Keratinocyte (primary cell): ENCODE data around the gene PRKCE.

ENCODE experiments used
- EZH2 ChIP-seq: IDR thresholded peaks from one replicate; pipeline ENCODE4 v1.6.1; 2012; ENCODE audit warnings: inconsistent platforms, mild to moderate bottlenecking, low read length, moderate library complexity
- TF ChIP-seq, protein P1 (sequence below), 3 experiments: IDR thresholded peaks in 1 of 3; conservative IDR thresholded peaks in 1 of 3; optimal IDR thresholded peaks in 1 of 3; 2 replicates in 2 of 3; 3 replicates in 1 of 3; pipeline versions ENCODE3 to v1.5.1; 2011; ENCODE audit warnings: low read length in 3 of 3, mild to moderate bottlenecking in 3 of 3, moderate library complexity in 2 of 3, control low read depth in 1 of 3, inconsistent platforms in 1 of 3; ENCODE audit not compliant: insufficient read depth in 2 of 3; ENCODE audit errors: extremely low read depth in 1 of 3

- TF ChIP-seq EZH2: no peak
- TF ChIP-seq, protein P1, sequence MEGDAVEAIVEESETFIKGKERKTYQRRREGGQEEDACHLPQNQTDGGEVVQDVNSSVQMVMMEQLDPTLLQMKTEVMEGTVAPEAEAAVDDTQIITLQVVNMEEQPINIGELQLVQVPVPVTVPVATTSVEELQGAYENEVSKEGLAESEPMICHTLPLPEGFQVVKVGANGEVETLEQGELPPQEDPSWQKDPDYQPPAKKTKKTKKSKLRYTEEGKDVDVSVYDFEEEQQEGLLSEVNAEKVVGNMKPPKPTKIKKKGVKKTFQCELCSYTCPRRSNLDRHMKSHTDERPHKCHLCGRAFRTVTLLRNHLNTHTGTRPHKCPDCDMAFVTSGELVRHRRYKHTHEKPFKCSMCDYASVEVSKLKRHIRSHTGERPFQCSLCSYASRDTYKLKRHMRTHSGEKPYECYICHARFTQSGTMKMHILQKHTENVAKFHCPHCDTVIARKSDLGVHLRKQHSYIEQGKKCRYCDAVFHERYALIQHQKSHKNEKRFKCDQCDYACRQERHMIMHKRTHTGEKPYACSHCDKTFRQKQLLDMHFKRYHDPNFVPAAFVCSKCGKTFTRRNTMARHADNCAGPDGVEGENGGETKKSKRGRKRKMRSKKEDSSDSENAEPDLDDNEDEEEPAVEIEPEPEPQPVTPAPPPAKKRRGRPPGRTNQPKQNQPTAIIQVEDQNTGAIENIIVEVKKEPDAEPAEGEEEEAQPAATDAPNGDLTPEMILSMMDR (optimal IDR thresholded peaks at IDR 0.05 in 1 of 3, IDR thresholded peaks at IDR 0.05 in 1 of 3, conservative IDR thresholded peaks at IDR 0.05 in 1 of 3; ENCODE audit: extremely low read depth in 1 of 3, insufficient read depth in 2 of 3, low read length in 3 of 3): no peak
Measured at GRCh38 chr2:46003903-46004473, 352.5 kb downstream of the PRKCE start.
